ENCODE results near the gene ITGA6. TPM values are rescaled to one million over a fixed set of nuclear protein-coding genes. Genes with fewer than 3 reads are reported as not detected.

ITGA6 gene
- total RNA-seq, 1 donor from 2014 or later: 26.1 TPM

GRCh38 chr2:172440795-172441194 lies 13.4 kb downstream of the ITGA6 start:
- no peak for TF ChIP-seq CTCF (conservative IDR thresholded peaks at IDR 0.05)
- Mint-ChIP-seq H3K27ac (no peak overlapping the region), H3K9me3 (peaks cover 4% of the 10 kb centered on the region), H3K36me3 (no peaks in the 10 kb centered on the region), H3K27me3 (no peaks in the 10 kb centered on the region), H3K4me3 (no peak overlapping the region), H3K4me1 (ENCODE audit: unreplicated experiment) (peaks cover 33% of the 10 kb centered on the region)
- no peak for DNase-seq (ENCODE audit: extremely low spot score, unreplicated experiment)

GRCh38 chr2:172442072-172442895 lies 14.9 kb downstream of the ITGA6 start:
- peaks cover 4% of the 10 kb centered on the region for H3K9me3 Mint-ChIP-seq
- peak overlapping the region; percentile 92 for H3K27ac Mint-ChIP-seq
- no peaks in the 10 kb centered on the region for H3K27me3 Mint-ChIP-seq
- no peak for TF ChIP-seq CTCF (conservative IDR thresholded peaks at IDR 0.05)
- DNase-seq (ENCODE audit: extremely low spot score, unreplicated experiment): no peak
- peak overlapping the region; percentile 64 for H3K4me3 Mint-ChIP-seq
- peaks cover 34% of the 10 kb centered on the region for H3K4me1 Mint-ChIP-seq (ENCODE audit: unreplicated experiment)
- no peaks in the 10 kb centered on the region for H3K36me3 Mint-ChIP-seq

GRCh38 chr2:172445851-172446250 lies 18.5 kb downstream of the ITGA6 start:
- Mint-ChIP-seq H3K9me3 (no peaks in the 10 kb centered on the region), H3K36me3 (no peaks in the 10 kb centered on the region), H3K4me3 (no peak overlapping the region), H3K27ac (no peak overlapping the region), H3K27me3 (no peaks in the 10 kb centered on the region), H3K4me1 (ENCODE audit: unreplicated experiment) (peaks cover 17% of the 10 kb centered on the region)
- DNase-seq (ENCODE audit: extremely low spot score, unreplicated experiment): no peak
- TF ChIP-seq CTCF (conservative IDR thresholded peaks at IDR 0.05): no peak

- no peak overlapping the region for H3K27ac Mint-ChIP-seq
- H3K9me3 Mint-ChIP-seq: no peaks in the 10 kb centered on the region
- H3K36me3 Mint-ChIP-seq: no peaks in the 10 kb centered on the region
- peaks cover 14% of the 10 kb centered on the region for H3K4me1 Mint-ChIP-seq (ENCODE audit: unreplicated experiment)
- no peak overlapping the region for H3K4me3 Mint-ChIP-seq
- no peaks in the 10 kb centered on the region for H3K27me3 Mint-ChIP-seq
- no peak for DNase-seq (ENCODE audit: extremely low spot score, unreplicated experiment)
- no peak for TF ChIP-seq CTCF (conservative IDR thresholded peaks at IDR 0.05)
Measured at GRCh38 chr2:172446474-172447063, 19.2 kb downstream of the ITGA6 start.

GRCh38 chr2:172447811-172448493 lies 20.6 kb downstream of the ITGA6 start:
- Mint-ChIP-seq H3K4me3 (no peak overlapping the region), H3K36me3 (no peaks in the 10 kb centered on the region), H3K4me1 (ENCODE audit: unreplicated experiment) (peaks cover 7% of the 10 kb centered on the region), H3K27ac (no peak overlapping the region), H3K9me3 (no peaks in the 10 kb centered on the region), H3K27me3 (peaks cover 3% of the 10 kb centered on the region)
- no peak for TF ChIP-seq CTCF (conservative IDR thresholded peaks at IDR 0.05)
- no peak for DNase-seq (ENCODE audit: extremely low spot score, unreplicated experiment)
